Fibroblast of lung (primary cell): Measurements from ENCODE around the gene CLEC5A. TPM values are rescaled to one million over a fixed set of nuclear protein-coding genes. Genes with fewer than 3 reads are reported as not detected.

Experiments used
- DNase-seq, 2 donors: peaks; one replicate each; pipeline versions ENCODE4 v3.0.0 to v3.0.0-alpha.2; 2010; ENCODE audit warnings: low read depth in 2 of 2
- H2AFZ ChIP-seq: 2 replicates; pipeline ENCODE4 v1.5.1; 2012; ENCODE audit warnings: low read length, control low read depth, inconsistent platforms
- H3K27ac ChIP-seq: 2 replicates; pipeline ENCODE4 v1.5.1; 2011; ENCODE audit warnings: low read length, control low read depth; ENCODE audit not compliant: insufficient read depth
- H3K27me3 ChIP-seq: 2 replicates; pipeline ENCODE4 v1.5.1; 2011; ENCODE audit warnings: mild to moderate bottlenecking, low read length; ENCODE audit not compliant: control insufficient read depth, insufficient read depth
- H3K36me3 ChIP-seq: 2 replicates; pipeline ENCODE4 v1.5.1; 2011; ENCODE audit warnings: low read length; ENCODE audit not compliant: control insufficient read depth, insufficient read depth
- H3K4me1 ChIP-seq: 2 replicates; pipeline ENCODE4 v1.5.1; 2011; ENCODE audit warnings: low read length; ENCODE audit not compliant: control insufficient read depth, insufficient read depth; ENCODE audit errors: extremely low read depth
- H3K4me2 ChIP-seq: 2 replicates; pipeline ENCODE4 v1.5.1; 2011; ENCODE audit warnings: low read length, control low read depth; ENCODE audit not compliant: insufficient read depth; ENCODE audit errors: extremely low read depth
- H3K4me3 ChIP-seq, 4 experiments: fragments of 200-600 bp in 1 of 4; sonication (generic) in 1 of 4; replicated peaks in 1 of 4; 2 replicates each; pipeline ENCODE4 v1.5.1; 2011 to 2016; ENCODE audit warnings: low read length in 4 of 4, low read depth in 3 of 4, mild to moderate bottlenecking in 3 of 4, control low read depth in 2 of 4, inconsistent platforms in 1 of 4, mixed read lengths in 1 of 4; ENCODE audit not compliant: insufficient read depth in 1 of 4; ENCODE audit errors: control extremely low read depth in 1 of 4
- H3K79me2 ChIP-seq: 2 replicates; pipeline ENCODE4 v1.5.1; 2012; ENCODE audit warnings: mild to moderate bottlenecking, low read length, inconsistent platforms; ENCODE audit not compliant: control insufficient read depth, insufficient read depth
- H3K9ac ChIP-seq: 2 replicates; pipeline ENCODE4 v1.5.1; 2011; ENCODE audit warnings: mild to moderate bottlenecking, low read length, control low read depth; ENCODE audit not compliant: insufficient read depth
- H3K9me3 ChIP-seq: 2 replicates; pipeline ENCODE4 v1.5.1; 2012; ENCODE audit warnings: low read depth, low read length; ENCODE audit not compliant: control insufficient read depth, insufficient read depth
- H4K20me1 ChIP-seq: 2 replicates; pipeline ENCODE4 v1.5.1; 2011; ENCODE audit warnings: low read length; ENCODE audit not compliant: control insufficient read depth, insufficient read depth; ENCODE audit errors: extremely low read depth
- EZH2 ChIP-seq: IDR thresholded peaks from 2 replicates; pipeline ENCODE4 v1.5.1; 2012; ENCODE audit warnings: low read length, control low read depth, mild to moderate bottlenecking; ENCODE audit errors: missing control alignments
- polyA plus RNA-seq, 2 donors: library from polyadenylated mRNA; depleted of rRNA in 1 of 2; stranded (reverse) in 1 of 2; unstranded in 1 of 2; fragments of >200 nt; gene quantifications; 2 replicates each; pipeline ENCODE4 v1.2.1, GENCODE V29; 2011 to 2012; ENCODE audit warnings: missing spikeins in 1 of 2
- total RNA-seq: library from RNA; depleted of rRNA; stranded (reverse); fragments of >200 nt; gene quantifications from 2 replicates; pipeline ENCODE4 v1.2.1, GENCODE V29; 2014
- TF ChIP-seq, protein P1 (sequence below), 2 donors: IDR thresholded peaks in 1 of 2; conservative IDR thresholded peaks in 1 of 2; 1 replicate in 1 of 2; 2 replicates in 1 of 2; pipeline ENCODE4 v1.5.1; 2011 to 2012; ENCODE audit warnings: low read length in 2 of 2, control low read depth in 1 of 2, inconsistent platforms in 1 of 2, low read depth in 1 of 2, mild to moderate bottlenecking in 1 of 2

CLEC5A gene
- total and polyA plus RNA-seq, 2 donors (not counting 1 experiment from before 2014, with no cell fraction given): not detected

DNA sequence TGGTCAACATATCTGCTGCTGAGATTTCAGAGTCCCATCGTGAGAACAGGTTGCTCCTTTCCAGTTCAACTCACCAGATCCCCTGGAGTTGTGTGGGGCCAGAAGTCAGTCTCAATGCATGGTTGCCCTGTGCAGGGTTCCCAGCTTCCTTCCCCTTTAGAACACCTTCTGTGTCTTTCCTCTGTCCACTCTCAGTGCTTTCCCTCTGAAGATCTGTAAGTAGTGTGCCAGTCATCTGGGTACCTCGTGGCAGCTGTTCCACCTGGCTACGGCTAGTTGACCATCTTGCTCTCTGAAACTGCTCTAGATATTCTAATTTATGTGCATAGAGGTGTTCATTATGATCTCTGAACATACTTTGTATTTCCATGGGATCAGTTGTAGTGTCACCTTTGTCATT, 69.4 kb downstream of the CLEC5A start:
- no peak overlapping the region for H3K9ac ChIP-seq
- TF ChIP-seq, protein P1, sequence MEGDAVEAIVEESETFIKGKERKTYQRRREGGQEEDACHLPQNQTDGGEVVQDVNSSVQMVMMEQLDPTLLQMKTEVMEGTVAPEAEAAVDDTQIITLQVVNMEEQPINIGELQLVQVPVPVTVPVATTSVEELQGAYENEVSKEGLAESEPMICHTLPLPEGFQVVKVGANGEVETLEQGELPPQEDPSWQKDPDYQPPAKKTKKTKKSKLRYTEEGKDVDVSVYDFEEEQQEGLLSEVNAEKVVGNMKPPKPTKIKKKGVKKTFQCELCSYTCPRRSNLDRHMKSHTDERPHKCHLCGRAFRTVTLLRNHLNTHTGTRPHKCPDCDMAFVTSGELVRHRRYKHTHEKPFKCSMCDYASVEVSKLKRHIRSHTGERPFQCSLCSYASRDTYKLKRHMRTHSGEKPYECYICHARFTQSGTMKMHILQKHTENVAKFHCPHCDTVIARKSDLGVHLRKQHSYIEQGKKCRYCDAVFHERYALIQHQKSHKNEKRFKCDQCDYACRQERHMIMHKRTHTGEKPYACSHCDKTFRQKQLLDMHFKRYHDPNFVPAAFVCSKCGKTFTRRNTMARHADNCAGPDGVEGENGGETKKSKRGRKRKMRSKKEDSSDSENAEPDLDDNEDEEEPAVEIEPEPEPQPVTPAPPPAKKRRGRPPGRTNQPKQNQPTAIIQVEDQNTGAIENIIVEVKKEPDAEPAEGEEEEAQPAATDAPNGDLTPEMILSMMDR (conservative IDR thresholded peaks at IDR 0.05 in 1 of 2, IDR thresholded peaks at IDR 0.05 in 1 of 2; ENCODE audit: low read depth in 1 of 2, low read length in 2 of 2): no peak
- no peak for TF ChIP-seq EZH2
- no peak overlapping the region for H2AFZ ChIP-seq
- H3K36me3 ChIP-seq: no peaks in the 10 kb centered on the region
- no peaks in the 10 kb centered on the region for H3K79me2 ChIP-seq
- DNase-seq: no peak
- H4K20me1 ChIP-seq: no peaks in the 10 kb centered on the region
- no peak overlapping the region for H3K4me2 ChIP-seq
- H3K27ac ChIP-seq: no peak overlapping the region
- no peaks in the 10 kb centered on the region for H3K27me3 ChIP-seq
- no peaks in the 10 kb centered on the region for H3K9me3 ChIP-seq
- H3K4me1 ChIP-seq: no peaks in the 10 kb centered on the region
- H3K4me3 ChIP-seq: no peak overlapping the region

Other genes with a start within 250 kb of the CLEC5A start
- 6.1 and 6.9 TPM in 2 replicates for gene DENND11, start 244.8 kb downstream of the CLEC5A start, total RNA-seq
- 2.4 and 2.7 TPM in 2 replicates for gene DENND11, start 244.8 kb downstream of the CLEC5A start, polyA plus RNA-seq
- gene WEE2, start 238.6 kb downstream of the CLEC5A start, total RNA-seq: not detected in 2 replicates
- not detected in 2 replicates for gene WEE2, start 238.6 kb downstream of the CLEC5A start, polyA plus RNA-seq
- 119 and 131 TPM in 2 replicates for gene SSBP1, start 208.6 kb downstream of the CLEC5A start, total RNA-seq
- 209 and 212 TPM in 2 replicates for gene SSBP1, start 208.6 kb downstream of the CLEC5A start, polyA plus RNA-seq
- 1.3 and 2.8 TPM in 2 replicates for gene TAS2R3, start 182.9 kb downstream of the CLEC5A start, total RNA-seq
- gene TAS2R3, start 182.9 kb downstream of the CLEC5A start, polyA plus RNA-seq: 0.06 TPM in 1 of 2 replicates, not detected in the other
- 1.5 TPM in 2 replicates for gene TAS2R4, start 170.3 kb downstream of the CLEC5A start, total RNA-seq
- 0.02 and 0.06 TPM in 2 replicates for gene TAS2R4, start 170.3 kb downstream of the CLEC5A start, polyA plus RNA-seq
- gene TAS2R5, start 156.8 kb downstream of the CLEC5A start, total RNA-seq: 1.0 and 1.3 TPM in 2 replicates
- 0.07 and 0.10 TPM in 2 replicates for gene TAS2R5, start 156.8 kb downstream of the CLEC5A start, polyA plus RNA-seq
- gene PRSS37, start 105.5 kb downstream of the CLEC5A start, total RNA-seq: not detected in 2 replicates
- gene PRSS37, start 105.5 kb downstream of the CLEC5A start, polyA plus RNA-seq: not detected in 2 replicates
- not detected in 2 replicates for gene OR9A4, start 30.6 kb downstream of the CLEC5A start, total RNA-seq
- gene OR9A4, start 30.6 kb downstream of the CLEC5A start, polyA plus RNA-seq: not detected in 2 replicates
- gene TAS2R38, start 26.8 kb upstream of the CLEC5A start, total RNA-seq: not detected in 2 replicates
- gene TAS2R38, start 26.8 kb upstream of the CLEC5A start, polyA plus RNA-seq: not detected in 2 replicates
- gene MGAM, start 48.9 kb upstream of the CLEC5A start, total RNA-seq: not detected in 2 replicates
- 0.15 TPM in 1 of 2 replicates, not detected in the other for gene MGAM, start 48.9 kb upstream of the CLEC5A start, polyA plus RNA-seq
- not detected in 2 replicates for gene MGAM2, start 164.7 kb upstream of the CLEC5A start, total RNA-seq
- gene MGAM2, start 164.7 kb upstream of the CLEC5A start, polyA plus RNA-seq: not detected in 2 replicates